Body of pancreas (tissue), 4 donors: ENCODE data around the gene ADTRP. TPM values are rescaled to one million over a fixed set of nuclear protein-coding genes. Genes with fewer than 3 reads are reported as not detected.

Source experiments
- ATAC-seq: fragments of 150-250 bp; one replicate; pipeline ENCODE4 v1.9.1; 2016
- DNase-seq, 4 donors: peaks; one replicate each; pipeline ENCODE4 v3.0.0-alpha.2; 2019
- H3K27ac ChIP-seq, 4 donors: fragments of 200-600 bp; sonication (generic); 1 replicate in 3 of 4; 2 replicates in 1 of 4; pipeline versions ENCODE4 v1.5.1 to v1.6.1; 2016 to 2019; ENCODE audit warnings: mild to moderate bottlenecking in 1 of 4, mixed read lengths in 1 of 4, moderate library complexity in 1 of 4
- H3K27me3 ChIP-seq, 2 donors: fragments of 200-600 bp; sonication (generic); one replicate each; pipeline ENCODE4 v1.6.0; 2016; ENCODE audit warnings: mild to moderate bottlenecking in 1 of 2
- H3K36me3 ChIP-seq, 2 donors: fragments of 200-600 bp; sonication (generic); replicated peaks in 1 of 2; 2 replicates each; pipeline ENCODE4 v1.5.1; 2016; ENCODE audit warnings: low read depth in 2 of 2; ENCODE audit not compliant: insufficient read depth in 1 of 2
- H3K4me1 ChIP-seq: fragments of 200-600 bp; sonication (generic); one replicate; pipeline ENCODE4 v1.6.0; 2016
- H3K4me3 ChIP-seq, 2 donors: fragments of 200-600 bp; sonication (generic); 1 replicate in 1 of 2; 2 replicates in 1 of 2; pipeline ENCODE4 v1.5.1; 2016 to 2019
- H3K9me3 ChIP-seq, 3 donors: fragments of 200-600 bp; sonication (generic); 1 replicate in 2 of 3; 2 replicates in 1 of 3; pipeline ENCODE4 v1.5.1; 2016
- POLR2A ChIP-seq, 3 donors: fragments of 450-650 bp; IDR thresholded peaks; one replicate each; pipeline ENCODE4 v1.6.1; 2016; ENCODE audit warnings: antibody characterized with exemption in 3 of 3, mild to moderate bottlenecking in 2 of 3
- WGBS, 2 donors: methylation state at CpG; one replicate each; pipeline ENCODE4 v1.1.5; 2017; 5-methylcytosine and 5-hydroxymethylcytosine counted together
- intact Hi-C: fragments of 100-400 bp; cut with DNase I; formaldehyde crosslinking; loops from one replicate; pipeline ENCODE4 v1.15.1; 2023
- total RNA-seq, 2 donors: library from RNA; depleted of rRNA; stranded (reverse); fragments of >200 nt; gene quantifications; one replicate each; pipeline ENCODE4 v1.1.0, GENCODE V29; 2016
- TF ChIP-seq, protein P1 (sequence below), 7 experiments: fragments of 450-650 bp in 4 of 7; fragments of 200-600 bp in 3 of 7; sonication (generic) in 3 of 7; IDR thresholded peaks; one replicate each; pipeline ENCODE4 v1.5.1; 2016 to 2019; ENCODE audit warnings: antibody characterized with exemption in 7 of 7

Gene ADTRP
- total RNA-seq, 2 donors from 2014 or later, result not detected

DNA sequence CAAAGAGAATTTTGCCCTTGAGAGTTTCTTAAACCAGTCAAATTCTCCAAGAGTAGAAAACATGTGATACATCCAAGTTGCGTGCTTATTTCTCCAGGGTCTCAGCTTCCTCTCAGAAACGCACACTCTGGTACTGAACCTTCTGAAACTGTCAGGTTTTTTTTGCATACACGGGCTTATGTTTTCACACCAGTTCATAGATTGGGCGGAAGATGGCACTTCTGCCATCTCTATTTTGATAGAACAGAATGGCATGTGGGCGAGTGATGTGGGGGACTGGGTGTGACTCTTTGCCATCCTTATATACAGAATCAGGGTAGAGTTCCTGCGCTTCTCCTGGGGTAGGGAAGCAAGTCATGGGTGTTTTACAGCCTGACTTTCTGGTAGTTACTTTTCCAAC lies 56.4 kb downstream of the ADTRP start:
- no peak for ATAC-seq
- intact Hi-C loops, result no loop called here
- H3K27ac ChIP-seq, result no peak overlapping the region
- WGBS, 2 donors, result 90 to 91% methylated on average over 6 of the region's 6 CpGs
- H3K9me3 ChIP-seq, result no peaks in the 10 kb centered on the region
- no peaks in the 10 kb centered on the region for H3K4me1 ChIP-seq
- no peak overlapping the region for H3K4me3 ChIP-seq
- TF ChIP-seq, protein P1, sequence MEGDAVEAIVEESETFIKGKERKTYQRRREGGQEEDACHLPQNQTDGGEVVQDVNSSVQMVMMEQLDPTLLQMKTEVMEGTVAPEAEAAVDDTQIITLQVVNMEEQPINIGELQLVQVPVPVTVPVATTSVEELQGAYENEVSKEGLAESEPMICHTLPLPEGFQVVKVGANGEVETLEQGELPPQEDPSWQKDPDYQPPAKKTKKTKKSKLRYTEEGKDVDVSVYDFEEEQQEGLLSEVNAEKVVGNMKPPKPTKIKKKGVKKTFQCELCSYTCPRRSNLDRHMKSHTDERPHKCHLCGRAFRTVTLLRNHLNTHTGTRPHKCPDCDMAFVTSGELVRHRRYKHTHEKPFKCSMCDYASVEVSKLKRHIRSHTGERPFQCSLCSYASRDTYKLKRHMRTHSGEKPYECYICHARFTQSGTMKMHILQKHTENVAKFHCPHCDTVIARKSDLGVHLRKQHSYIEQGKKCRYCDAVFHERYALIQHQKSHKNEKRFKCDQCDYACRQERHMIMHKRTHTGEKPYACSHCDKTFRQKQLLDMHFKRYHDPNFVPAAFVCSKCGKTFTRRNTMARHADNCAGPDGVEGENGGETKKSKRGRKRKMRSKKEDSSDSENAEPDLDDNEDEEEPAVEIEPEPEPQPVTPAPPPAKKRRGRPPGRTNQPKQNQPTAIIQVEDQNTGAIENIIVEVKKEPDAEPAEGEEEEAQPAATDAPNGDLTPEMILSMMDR (IDR thresholded peaks at IDR 0.05), result no peak
- TF ChIP-seq POLR2A (IDR thresholded peaks at IDR 0.05), result no peak
- no peak for DNase-seq
- H3K36me3 ChIP-seq, result no peaks in the 10 kb centered on the region
- no peaks in the 10 kb centered on the region for H3K27me3 ChIP-seq

DNA sequence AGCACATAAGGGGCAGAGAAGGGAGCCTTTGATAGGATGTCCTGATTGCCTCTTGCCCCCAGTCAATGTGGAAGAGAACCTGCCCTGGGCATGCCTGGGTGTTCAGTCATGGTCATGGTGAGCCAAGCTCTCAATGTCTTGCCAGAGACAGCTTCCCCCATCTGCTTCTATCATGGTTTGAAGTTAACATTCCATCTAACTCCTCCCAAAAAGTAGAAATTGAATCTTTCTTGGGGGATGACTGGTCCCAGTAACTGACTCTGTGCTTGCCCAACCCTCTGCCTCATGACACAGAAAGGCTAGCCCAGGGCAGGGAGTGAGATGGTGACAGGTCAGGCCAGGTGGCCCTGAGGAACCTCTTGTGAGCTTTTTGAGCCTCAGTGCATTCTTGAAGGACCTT lies 60.1 kb downstream of the ADTRP start:
- Histone ChIP-seq H3K4me3 (no peak overlapping the region), H3K9me3 (no peaks in the 10 kb centered on the region), H3K36me3 (no peaks in the 10 kb centered on the region), H3K27me3 (no peaks in the 10 kb centered on the region), H3K27ac (no peak overlapping the region), H3K4me1 (no peaks in the 10 kb centered on the region)
- no peak for ATAC-seq
- no peak for DNase-seq
- TF ChIP-seq, protein P1 (IDR thresholded peaks at IDR 0.05), result no peak
- no peak for TF ChIP-seq POLR2A (IDR thresholded peaks at IDR 0.05)
- intact Hi-C loops, result no loop called here

- H3K4me1 ChIP-seq, result no peaks in the 10 kb centered on the region
- no peaks in the 10 kb centered on the region for H3K9me3 ChIP-seq
- H3K27ac ChIP-seq, result no peak overlapping the region
- TF ChIP-seq, protein P1 (IDR thresholded peaks at IDR 0.05), result no peak
- TF ChIP-seq POLR2A (IDR thresholded peaks at IDR 0.05), result no peak
- intact Hi-C loops, result no loop called here
- DNase-seq (no peak), ATAC-seq (no peak)
- 100% methylated on average over 1 of the region's 1 CpG for WGBS, 2 donors
- no peaks in the 10 kb centered on the region for H3K36me3 ChIP-seq
- H3K27me3 ChIP-seq, result no peaks in the 10 kb centered on the region
- H3K4me3 ChIP-seq, result no peak overlapping the region
These were observed 60.6 kb downstream of the ADTRP start for GRCh38 chr6:11718031-11718430.

DNA sequence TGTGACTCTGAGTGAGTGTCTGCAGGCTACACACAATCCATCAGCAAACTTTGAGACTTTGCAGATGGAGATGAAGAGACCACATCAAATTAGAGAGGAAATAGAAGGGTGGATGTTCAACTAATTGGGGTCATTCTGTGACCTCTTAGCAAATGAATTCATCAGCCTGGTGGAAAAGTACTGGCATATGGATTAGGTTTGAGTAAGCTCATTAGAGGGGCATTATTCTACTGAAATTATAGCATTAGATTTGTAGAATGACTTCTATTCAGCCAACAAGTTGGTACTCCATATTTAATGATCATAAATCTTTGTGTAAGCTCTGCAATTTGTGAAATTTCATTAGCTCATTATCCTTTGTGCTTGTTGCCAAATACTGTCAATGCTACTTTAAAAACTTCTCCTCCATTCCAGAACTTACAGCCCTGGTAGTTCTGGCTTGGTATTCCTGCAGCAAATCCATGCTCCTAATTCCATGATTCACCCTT lies 63.8 kb downstream of the ADTRP start:
- TF ChIP-seq, protein P1 (IDR thresholded peaks at IDR 0.05), result no peak
- no peak for TF ChIP-seq POLR2A (IDR thresholded peaks at IDR 0.05)
- H3K27ac ChIP-seq, result no peak overlapping the region
- intact Hi-C loops, result no loop called here
- ATAC-seq (no peak), DNase-seq (no peak)
- no peaks in the 10 kb centered on the region for H3K4me1 ChIP-seq
- H3K36me3 ChIP-seq, result no peaks in the 10 kb centered on the region
- no peak overlapping the region for H3K4me3 ChIP-seq
- H3K9me3 ChIP-seq, result no peaks in the 10 kb centered on the region
- H3K27me3 ChIP-seq, result no peaks in the 10 kb centered on the region

DNA sequence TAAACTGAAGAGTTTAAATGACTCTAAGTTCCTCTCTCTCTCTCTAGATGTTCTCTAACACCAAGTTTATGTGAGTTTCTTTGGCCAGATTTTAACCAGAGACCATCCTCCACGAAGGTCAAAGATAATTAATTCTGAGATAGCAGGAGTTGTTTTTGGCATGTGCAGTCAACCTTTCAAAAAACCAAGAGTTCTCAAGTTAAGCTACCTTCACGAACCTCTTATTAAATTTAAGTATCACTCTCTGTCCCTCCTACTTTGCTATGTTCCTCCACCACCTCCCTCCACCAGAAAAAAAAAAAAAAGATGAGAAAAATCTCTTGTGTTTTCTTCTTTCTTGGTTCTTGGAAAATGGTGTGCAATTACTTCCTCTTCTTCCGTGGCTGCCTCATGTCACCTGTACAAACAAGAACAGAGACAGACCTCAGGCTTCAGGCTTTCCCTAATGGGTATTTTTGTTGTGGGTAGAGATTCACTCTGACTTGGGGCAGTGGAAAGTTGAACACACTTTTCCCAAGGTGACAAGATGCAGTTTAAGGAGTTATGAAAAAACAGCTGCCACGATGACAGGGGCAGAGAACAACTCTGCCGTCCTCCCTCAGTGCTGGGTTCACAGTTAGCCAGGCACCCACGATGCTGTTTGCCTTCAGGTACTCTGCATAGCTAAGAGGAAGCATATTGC lies 64.3 kb downstream of the ADTRP start:
- no peak for DNase-seq

More for the DNA sequence above, 64.3 kb downstream of the ADTRP start:
- H3K4me1 ChIP-seq, result no peaks in the 10 kb centered on the region
- no peaks in the 10 kb centered on the region for H3K27me3 ChIP-seq
- no peak overlapping the region for H3K4me3 ChIP-seq
- intact Hi-C loops, result no loop called here
- H3K36me3 ChIP-seq, result no peaks in the 10 kb centered on the region
- WGBS, 2 donors, result 23 to 31% methylated on average over 6 of the region's 6 CpGs
- TF ChIP-seq POLR2A (IDR thresholded peaks at IDR 0.05), result no peak
- TF ChIP-seq, protein P1 (IDR thresholded peaks at IDR 0.05), result no peak
- H3K9me3 ChIP-seq, result no peaks in the 10 kb centered on the region
- H3K27ac ChIP-seq, result no peak overlapping the region
- ATAC-seq, result no peak
